SK-N-SH treated with all-trans-retinoic acid at 6 μM for 48 hours (cell line): ENCODE results near the gene TRIOBP.

Experiments
- ATAC-seq: fragments of 200-7000 bp; cut with Tn5 transposase; 3 replicates; pipeline ENCODE4 v1.9.1; 2020; ENCODE audit warnings: mild to moderate bottlenecking, moderate library complexity
- ARNTL ChIP-seq: fragments of 450-650 bp; formaldehyde crosslinking; IDR thresholded peaks from 2 replicates; pipeline ENCODE4 v1.5.0; 2020; ENCODE audit warnings: low read depth, mild to moderate bottlenecking, moderate library complexity, borderline replicate concordance
- BACH2 ChIP-seq: fragments of 250-450 bp; sonication (Bioruptor Pico); IDR thresholded peaks from 2 replicates; pipeline ENCODE4 v1.9.0; 2021; ENCODE audit warnings: mild to moderate bottlenecking, borderline replicate concordance
- CSDC2 ChIP-seq: fragments of 250-450 bp; sonication (Bioruptor Pico); IDR thresholded peaks from 2 replicates; pipeline ENCODE4 v1.5.0; 2020; ENCODE audit warnings: mild to moderate bottlenecking, moderate library complexity
- ESRRG ChIP-seq: fragments of 250-450 bp; sonication (Bioruptor Pico); IDR thresholded peaks from 2 replicates; pipeline ENCODE4 v1.6.1; 2021; ENCODE audit warnings: mild to moderate bottlenecking
- ISL1 ChIP-seq: fragments of 250-450 bp; sonication (Bioruptor Pico); IDR thresholded peaks from 2 replicates; pipeline ENCODE4 v2.1.2; 2022; ENCODE audit warnings: mild to moderate bottlenecking, moderate library complexity
- OSR1 ChIP-seq: fragments of 250-450 bp; sonication (Bioruptor Pico); IDR thresholded peaks from 2 replicates; pipeline ENCODE4 v1.8.0; 2022; ENCODE audit warnings: moderate library complexity, mild to moderate bottlenecking, inconsistent platforms
- PPARA ChIP-seq: fragments of 250-450 bp; sonication (Bioruptor Pico); IDR thresholded peaks from 2 replicates; pipeline ENCODE4 v1.5.0; 2020; ENCODE audit warnings: mild to moderate bottlenecking, borderline replicate concordance
- RARB ChIP-seq: fragments of 250-450 bp; sonication (Bioruptor Pico); IDR thresholded peaks from 2 replicates; pipeline ENCODE4 v1.8.0; 2021; ENCODE audit warnings: mild to moderate bottlenecking, moderate library complexity
- SNAI2 ChIP-seq: fragments of 250-450 bp; sonication (Bioruptor Pico); IDR thresholded peaks from 2 replicates; pipeline ENCODE4 v1.5.0; 2020; ENCODE audit warnings: mild to moderate bottlenecking, moderate library complexity
- TCF4 ChIP-seq: fragments of 250-450 bp; sonication (Bioruptor Pico); IDR thresholded peaks from 2 replicates; pipeline ENCODE4 v1.8.0; 2021; ENCODE audit warnings: mild to moderate bottlenecking, moderate library complexity, borderline replicate concordance
- TOX ChIP-seq: fragments of 250-450 bp; sonication (Bioruptor Pico); IDR thresholded peaks from 2 replicates; pipeline ENCODE4 v1.8.0; 2021; ENCODE audit warnings: mild to moderate bottlenecking, moderate library complexity, borderline replicate concordance
- ZC3H10 ChIP-seq: fragments of 250-450 bp; sonication (Bioruptor Pico); IDR thresholded peaks from 2 replicates; pipeline ENCODE4 v1.5.1; 2021; ENCODE audit warnings: mild to moderate bottlenecking, moderate library complexity
- ZFP3 ChIP-seq: fragments of 250-450 bp; sonication (Bioruptor Pico); IDR thresholded peaks from 2 replicates; pipeline ENCODE4 v1.5.0; 2020; ENCODE audit warnings: mild to moderate bottlenecking, moderate library complexity
- ZFP30 ChIP-seq: fragments of 450-650 bp; formaldehyde crosslinking; IDR thresholded peaks from 2 replicates; pipeline ENCODE4 v1.5.0; 2022; ENCODE audit warnings: mild to moderate bottlenecking, moderate library complexity
- ZNF565 ChIP-seq: fragments of 450-650 bp; formaldehyde crosslinking; conservative IDR thresholded peaks from 2 replicates; pipeline ENCODE4 v1.5.0; 2020; ENCODE audit warnings: low read depth, mild to moderate bottlenecking, moderate library complexity
- ZNF70 ChIP-seq: fragments of 450-650 bp; formaldehyde crosslinking; IDR thresholded peaks from 2 replicates; pipeline ENCODE4 v1.5.0; 2020; ENCODE audit warnings: mild to moderate bottlenecking, moderate library complexity
- ZNF8 ChIP-seq: fragments of 450-650 bp; formaldehyde crosslinking; IDR thresholded peaks from 2 replicates; pipeline ENCODE4 v1.5.0; 2020; ENCODE audit warnings: mild to moderate bottlenecking, moderate library complexity
- TF ChIP-seq, protein P1 (sequence below): fragments of 250-450 bp; sonication (Bioruptor Pico); IDR thresholded peaks from 2 replicates; pipeline ENCODE4 v1.8.0; 2020; ENCODE audit warnings: mild to moderate bottlenecking, moderate library complexity, borderline replicate concordance
- TF ChIP-seq, protein P2 (sequence below): fragments of 250-450 bp; sonication (Bioruptor Pico); IDR thresholded peaks from 2 replicates; pipeline ENCODE4 v1.5.1; 2020; ENCODE audit warnings: low read depth, mild to moderate bottlenecking, moderate library complexity
- TF ChIP-seq, protein P3 (sequence below): fragments of 250-450 bp; sonication (Bioruptor Pico); IDR thresholded peaks from 2 replicates; pipeline ENCODE4 v1.5.0; 2020; ENCODE audit warnings: mild to moderate bottlenecking, moderate library complexity
- TF ChIP-seq, protein P4 (sequence below): fragments of 250-450 bp; sonication (Bioruptor Pico); IDR thresholded peaks from 2 replicates; pipeline ENCODE4 v1.5.1; 2021; ENCODE audit warnings: mild to moderate bottlenecking, moderate library complexity

The TRIOBP gene

DNA sequence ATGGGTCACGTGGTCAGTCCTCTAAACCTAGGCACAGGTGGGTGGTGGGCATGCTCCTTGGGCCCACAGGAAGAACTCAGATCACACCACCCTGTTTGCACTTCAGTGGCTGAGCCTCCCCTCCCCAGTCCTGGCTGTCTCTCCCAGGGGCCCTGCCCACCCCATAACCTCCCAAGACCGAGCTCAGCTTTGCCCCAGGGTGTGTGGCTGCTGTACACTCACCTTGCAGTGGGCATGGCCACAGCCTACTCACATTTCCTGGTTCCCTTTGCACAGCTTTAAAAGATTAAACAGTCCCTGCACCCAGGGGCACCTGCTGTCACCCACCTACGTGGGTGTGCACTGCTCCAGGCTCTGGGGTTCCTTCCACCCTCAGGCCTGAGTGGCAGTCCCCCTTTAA is 13.8 kb downstream of the TRIOBP start:
- ATAC-seq: no peak
- TF ChIP-seq ZFP30 (no peak), ZNF8 (CRISPR knock-in tag) (no peak), SNAI2 (CRISPR knock-in tag) (no peak), ZNF70 (no peak), ZFP3 (no peak), RARB (no peak), ARNTL (CRISPR knock-in tag) (no peak), BACH2 (CRISPR knock-in tag) (no peak), OSR1 (CRISPR knock-in tag) (no peak)
- TF ChIP-seq, protein P1, sequence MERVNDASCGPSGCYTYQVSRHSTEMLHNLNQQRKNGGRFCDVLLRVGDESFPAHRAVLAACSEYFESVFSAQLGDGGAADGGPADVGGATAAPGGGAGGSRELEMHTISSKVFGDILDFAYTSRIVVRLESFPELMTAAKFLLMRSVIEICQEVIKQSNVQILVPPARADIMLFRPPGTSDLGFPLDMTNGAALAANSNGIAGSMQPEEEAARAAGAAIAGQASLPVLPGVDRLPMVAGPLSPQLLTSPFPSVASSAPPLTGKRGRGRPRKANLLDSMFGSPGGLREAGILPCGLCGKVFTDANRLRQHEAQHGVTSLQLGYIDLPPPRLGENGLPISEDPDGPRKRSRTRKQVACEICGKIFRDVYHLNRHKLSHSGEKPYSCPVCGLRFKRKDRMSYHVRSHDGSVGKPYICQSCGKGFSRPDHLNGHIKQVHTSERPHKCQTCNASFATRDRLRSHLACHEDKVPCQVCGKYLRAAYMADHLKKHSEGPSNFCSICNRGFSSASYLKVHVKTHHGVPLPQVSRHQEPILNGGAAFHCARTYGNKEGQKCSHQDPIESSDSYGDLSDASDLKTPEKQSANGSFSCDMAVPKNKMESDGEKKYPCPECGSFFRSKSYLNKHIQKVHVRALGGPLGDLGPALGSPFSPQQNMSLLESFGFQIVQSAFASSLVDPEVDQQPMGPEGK: no peak
- TF ChIP-seq, protein P2, sequence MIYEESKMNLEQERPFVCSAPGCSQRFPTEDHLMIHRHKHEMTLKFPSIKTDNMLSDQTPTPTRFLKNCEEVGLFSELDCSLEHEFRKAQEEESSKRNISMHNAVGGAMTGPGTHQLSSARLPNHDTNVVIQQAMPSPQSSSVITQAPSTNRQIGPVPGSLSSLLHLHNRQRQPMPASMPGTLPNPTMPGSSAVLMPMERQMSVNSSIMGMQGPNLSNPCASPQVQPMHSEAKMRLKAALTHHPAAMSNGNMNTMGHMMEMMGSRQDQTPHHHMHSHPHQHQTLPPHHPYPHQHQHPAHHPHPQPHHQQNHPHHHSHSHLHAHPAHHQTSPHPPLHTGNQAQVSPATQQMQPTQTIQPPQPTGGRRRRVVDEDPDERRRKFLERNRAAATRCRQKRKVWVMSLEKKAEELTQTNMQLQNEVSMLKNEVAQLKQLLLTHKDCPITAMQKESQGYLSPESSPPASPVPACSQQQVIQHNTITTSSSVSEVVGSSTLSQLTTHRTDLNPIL: no peak

DNA sequence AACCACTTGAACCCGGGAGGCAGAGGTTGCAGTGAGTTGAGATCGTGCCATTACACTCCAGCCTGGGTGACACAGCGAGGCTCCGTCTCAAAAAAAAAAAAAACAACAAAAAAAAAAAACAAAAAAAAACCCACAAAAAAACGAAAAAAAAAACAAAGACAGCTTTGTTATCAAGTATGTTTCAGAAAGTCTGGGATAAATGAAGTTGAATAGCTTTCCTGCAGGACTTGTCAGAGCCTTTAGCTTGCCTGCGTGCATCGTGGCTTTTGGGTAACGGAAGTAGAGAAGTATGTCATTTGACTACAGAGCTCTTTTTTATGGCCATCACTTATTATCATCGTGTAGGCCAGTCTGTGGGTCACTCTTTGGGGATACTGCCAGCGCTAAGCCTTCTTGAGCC is 14.6 kb downstream of the TRIOBP start:
- no peak for ATAC-seq

DNA sequence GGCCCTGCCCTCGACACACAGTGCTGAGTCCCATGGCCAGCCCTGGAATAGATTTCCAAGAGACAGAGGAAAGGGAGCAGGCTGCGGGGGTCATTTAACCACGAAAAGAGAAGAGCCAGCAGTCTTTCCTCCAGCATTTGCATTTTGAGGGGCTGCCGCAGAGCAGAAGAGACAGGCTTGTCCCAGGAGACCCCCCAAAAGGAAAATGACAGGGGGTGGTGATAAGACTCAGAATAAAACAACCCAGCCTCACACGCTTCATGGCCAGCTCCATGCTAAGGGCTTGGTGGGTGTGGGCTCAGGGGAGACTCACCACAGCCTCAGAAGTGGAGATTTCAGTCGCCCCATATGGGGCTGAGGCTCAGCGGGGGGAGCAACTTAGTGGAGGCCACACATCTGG is 16.9 kb downstream of the TRIOBP start:
- ATAC-seq: no peak
- TF ChIP-seq BACH2 (CRISPR knock-in tag) (no peak), ZC3H10 (CRISPR knock-in tag) (no peak), ESRRG (CRISPR knock-in tag) (no peak), TCF4 (no peak), PPARA (CRISPR knock-in tag) (no peak), ZNF70 (no peak), SNAI2 (CRISPR knock-in tag) (no peak), RARB (no peak), TOX (CRISPR knock-in tag) (no peak), ZNF565 (no peak), ISL1 (CRISPR knock-in tag) (no peak), OSR1 (CRISPR knock-in tag) (no peak), CSDC2 (no peak), ZNF8 (CRISPR knock-in tag) (no peak)
- TF ChIP-seq, protein P2: no peak
- TF ChIP-seq, protein P3, sequence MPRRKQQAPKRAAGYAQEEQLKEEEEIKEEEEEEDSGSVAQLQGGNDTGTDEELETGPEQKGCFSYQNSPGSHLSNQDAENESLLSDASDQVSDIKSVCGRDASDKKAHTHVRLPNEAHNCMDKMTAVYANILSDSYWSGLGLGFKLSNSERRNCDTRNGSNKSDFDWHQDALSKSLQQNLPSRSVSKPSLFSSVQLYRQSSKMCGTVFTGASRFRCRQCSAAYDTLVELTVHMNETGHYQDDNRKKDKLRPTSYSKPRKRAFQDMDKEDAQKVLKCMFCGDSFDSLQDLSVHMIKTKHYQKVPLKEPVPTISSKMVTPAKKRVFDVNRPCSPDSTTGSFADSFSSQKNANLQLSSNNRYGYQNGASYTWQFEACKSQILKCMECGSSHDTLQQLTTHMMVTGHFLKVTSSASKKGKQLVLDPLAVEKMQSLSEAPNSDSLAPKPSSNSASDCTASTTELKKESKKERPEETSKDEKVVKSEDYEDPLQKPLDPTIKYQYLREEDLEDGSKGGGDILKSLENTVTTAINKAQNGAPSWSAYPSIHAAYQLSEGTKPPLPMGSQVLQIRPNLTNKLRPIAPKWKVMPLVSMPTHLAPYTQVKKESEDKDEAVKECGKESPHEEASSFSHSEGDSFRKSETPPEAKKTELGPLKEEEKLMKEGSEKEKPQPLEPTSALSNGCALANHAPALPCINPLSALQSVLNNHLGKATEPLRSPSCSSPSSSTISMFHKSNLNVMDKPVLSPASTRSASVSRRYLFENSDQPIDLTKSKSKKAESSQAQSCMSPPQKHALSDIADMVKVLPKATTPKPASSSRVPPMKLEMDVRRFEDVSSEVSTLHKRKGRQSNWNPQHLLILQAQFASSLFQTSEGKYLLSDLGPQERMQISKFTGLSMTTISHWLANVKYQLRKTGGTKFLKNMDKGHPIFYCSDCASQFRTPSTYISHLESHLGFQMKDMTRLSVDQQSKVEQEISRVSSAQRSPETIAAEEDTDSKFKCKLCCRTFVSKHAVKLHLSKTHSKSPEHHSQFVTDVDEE: no peak
- TF ChIP-seq, protein P4, sequence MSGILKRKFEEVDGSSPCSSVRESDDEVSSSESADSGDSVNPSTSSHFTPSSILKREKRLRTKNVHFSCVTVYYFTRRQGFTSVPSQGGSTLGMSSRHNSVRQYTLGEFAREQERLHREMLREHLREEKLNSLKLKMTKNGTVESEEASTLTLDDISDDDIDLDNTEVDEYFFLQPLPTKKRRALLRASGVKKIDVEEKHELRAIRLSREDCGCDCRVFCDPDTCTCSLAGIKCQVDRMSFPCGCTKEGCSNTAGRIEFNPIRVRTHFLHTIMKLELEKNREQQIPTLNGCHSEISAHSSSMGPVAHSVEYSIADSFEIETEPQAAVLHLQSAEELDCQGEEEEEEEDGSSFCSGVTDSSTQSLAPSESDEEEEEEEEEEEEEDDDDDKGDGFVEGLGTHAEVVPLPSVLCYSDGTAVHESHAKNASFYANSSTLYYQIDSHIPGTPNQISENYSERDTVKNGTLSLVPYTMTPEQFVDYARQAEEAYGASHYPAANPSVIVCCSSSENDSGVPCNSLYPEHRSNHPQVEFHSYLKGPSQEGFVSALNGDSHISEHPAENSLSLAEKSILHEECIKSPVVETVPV (CRISPR knock-in tag): no peak

More for the DNA sequence above, 14.6 kb downstream of the TRIOBP start:
- TF ChIP-seq ESRRG (CRISPR knock-in tag) (no peak), TCF4 (no peak), ZFP30 (no peak), ZNF70 (no peak), ZC3H10 (CRISPR knock-in tag) (no peak), OSR1 (CRISPR knock-in tag) (no peak), ZNF565 (no peak), TOX (CRISPR knock-in tag) (no peak), RARB (no peak), ZFP3 (no peak)
- TF ChIP-seq, protein P2: no peak
- TF ChIP-seq, protein P3: no peak
